Measurements from ENCODE around the gene KLF2.
"Not testable (repeated sequence)": the region's sequence is repeated elsewhere in the genome, so short reads cannot be mapped to it uniquely, and the experiment has no call there.

KLF2 gene

GRCh38 chr19:16324384-16325160 lies at the start of gene KLF2:
KLF2 (plus strand) TSS chr19:16324826; CDS start chr19:16324924, 98 bp downstream.
- peak within 1 kb of the TSS; percentile 38 for H3K4me3 ChIP-seq (ENCODE audit: control insufficient read depth, low read depth, low read length)
- DNase-seq (ENCODE audit: low read depth): peak; percentile 81
- TF ChIP-seq, protein P1, sequence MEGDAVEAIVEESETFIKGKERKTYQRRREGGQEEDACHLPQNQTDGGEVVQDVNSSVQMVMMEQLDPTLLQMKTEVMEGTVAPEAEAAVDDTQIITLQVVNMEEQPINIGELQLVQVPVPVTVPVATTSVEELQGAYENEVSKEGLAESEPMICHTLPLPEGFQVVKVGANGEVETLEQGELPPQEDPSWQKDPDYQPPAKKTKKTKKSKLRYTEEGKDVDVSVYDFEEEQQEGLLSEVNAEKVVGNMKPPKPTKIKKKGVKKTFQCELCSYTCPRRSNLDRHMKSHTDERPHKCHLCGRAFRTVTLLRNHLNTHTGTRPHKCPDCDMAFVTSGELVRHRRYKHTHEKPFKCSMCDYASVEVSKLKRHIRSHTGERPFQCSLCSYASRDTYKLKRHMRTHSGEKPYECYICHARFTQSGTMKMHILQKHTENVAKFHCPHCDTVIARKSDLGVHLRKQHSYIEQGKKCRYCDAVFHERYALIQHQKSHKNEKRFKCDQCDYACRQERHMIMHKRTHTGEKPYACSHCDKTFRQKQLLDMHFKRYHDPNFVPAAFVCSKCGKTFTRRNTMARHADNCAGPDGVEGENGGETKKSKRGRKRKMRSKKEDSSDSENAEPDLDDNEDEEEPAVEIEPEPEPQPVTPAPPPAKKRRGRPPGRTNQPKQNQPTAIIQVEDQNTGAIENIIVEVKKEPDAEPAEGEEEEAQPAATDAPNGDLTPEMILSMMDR (conservative IDR thresholded peaks at IDR 0.05; ENCODE audit: control insufficient read depth, insufficient read depth, low read depth, low read length): no peak

DNA sequence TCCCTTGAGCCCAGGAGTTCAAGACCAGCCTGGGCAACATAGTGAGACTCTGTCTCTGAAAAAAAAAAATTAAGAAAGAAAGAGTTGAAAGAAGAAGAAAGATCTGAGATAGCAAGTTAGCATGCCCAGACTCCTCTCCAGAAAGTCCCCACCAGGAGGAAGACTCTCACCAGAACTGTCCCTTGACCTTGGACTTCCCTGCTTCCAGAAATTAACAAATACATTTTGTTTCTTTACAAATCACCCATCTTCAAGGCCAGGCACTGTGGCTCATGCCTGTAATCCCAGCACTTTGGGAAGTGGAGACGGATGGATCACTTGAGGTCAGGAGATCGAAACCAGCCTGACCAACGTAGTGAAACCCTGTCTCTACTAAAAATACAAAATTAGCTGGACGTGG lies 44.3 kb upstream of the KLF2 start:
- DNase-seq (ENCODE audit: low read depth): no peak
- TF ChIP-seq, protein P1 (conservative IDR thresholded peaks at IDR 0.05; ENCODE audit: control insufficient read depth, insufficient read depth, low read depth, low read length): no peak
- no peak overlapping the region for H3K4me3 ChIP-seq (ENCODE audit: control insufficient read depth, low read depth, low read length)

DNA sequence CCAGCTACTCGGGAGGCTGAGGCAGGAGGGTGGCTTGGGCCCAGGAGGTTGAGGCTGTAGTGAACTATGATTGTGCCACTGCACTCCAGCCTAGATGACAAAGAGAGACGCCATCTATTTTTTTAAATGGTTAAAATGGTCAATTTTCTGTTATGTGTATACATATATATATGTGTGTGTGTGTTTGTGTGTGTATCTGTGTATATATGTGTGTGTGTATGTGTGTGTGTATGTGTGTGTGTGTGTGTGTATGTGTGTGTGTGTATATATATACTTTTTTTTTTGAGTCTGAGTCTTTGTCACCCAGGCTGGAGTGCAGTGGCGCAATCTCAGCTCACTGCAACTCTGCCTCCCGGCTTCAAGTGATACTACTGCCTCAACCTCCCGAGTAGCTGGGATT lies 42.9 kb upstream of the KLF2 start:
- TF ChIP-seq, protein P1 (conservative IDR thresholded peaks at IDR 0.05; ENCODE audit: control insufficient read depth, insufficient read depth, low read depth, low read length): no peak
- no peak for DNase-seq (ENCODE audit: low read depth)
- no peak overlapping the region for H3K4me3 ChIP-seq (ENCODE audit: control insufficient read depth, low read depth, low read length)

DNA sequence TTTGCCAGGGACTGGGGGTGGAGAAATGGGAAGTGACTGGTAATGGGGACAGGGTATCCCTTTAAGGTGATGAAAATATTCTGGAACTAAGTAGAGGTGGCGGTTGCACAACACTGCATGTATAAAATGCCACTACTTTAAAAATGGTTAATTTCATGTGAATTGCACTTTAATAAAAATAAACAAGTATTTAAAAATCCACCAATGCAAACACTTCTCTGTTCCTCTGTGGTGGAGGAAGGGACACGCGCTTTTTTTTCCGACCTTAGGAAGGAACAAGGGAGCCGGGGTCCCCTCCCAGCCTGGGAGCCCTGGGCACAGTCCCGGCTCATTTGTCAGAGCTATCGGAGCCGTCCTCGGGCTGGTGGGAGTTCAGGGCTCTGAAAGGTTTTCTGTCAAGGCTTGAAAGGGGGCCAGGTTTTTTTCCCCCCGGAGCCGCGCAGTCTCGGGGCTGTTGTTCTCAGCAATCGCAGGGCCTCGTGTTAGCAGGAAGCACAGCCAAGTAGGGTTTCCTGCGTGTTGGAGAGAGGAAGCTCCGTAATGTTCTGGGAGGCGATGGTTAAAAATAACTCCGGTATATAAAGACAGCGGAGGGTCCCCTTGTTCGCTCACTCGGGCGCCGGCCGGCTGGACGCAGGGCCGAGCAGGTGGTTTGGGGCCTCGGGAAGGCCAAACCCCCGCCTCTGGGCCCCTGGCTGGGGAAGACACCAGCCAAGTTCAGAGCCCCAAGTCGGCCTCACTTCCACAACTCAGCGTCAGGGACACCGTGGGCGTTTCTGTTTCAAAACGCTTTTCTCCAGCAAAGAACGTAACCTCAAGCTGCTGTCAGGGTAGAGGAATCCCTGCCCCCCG lies 41.2 kb upstream of the KLF2 start:
- peak overlapping the region; percentile 19 for H3K4me3 ChIP-seq (ENCODE audit: control insufficient read depth, low read depth, low read length)
- DNase-seq (ENCODE audit: low read depth): peak; percentile 79
- TF ChIP-seq, protein P1 (conservative IDR thresholded peaks at IDR 0.05; ENCODE audit: control insufficient read depth, insufficient read depth, low read depth, low read length): no peak

- DNase-seq (ENCODE audit: low read depth): no peak
- no peak overlapping the region for H3K4me3 ChIP-seq (ENCODE audit: control insufficient read depth, low read depth, low read length)
- TF ChIP-seq, protein P1 (conservative IDR thresholded peaks at IDR 0.05; ENCODE audit: control insufficient read depth, insufficient read depth, low read depth, low read length): no peak
These were observed 40.1 kb upstream of the KLF2 start for GRCh38 chr19:16284505-16284904.

DNA sequence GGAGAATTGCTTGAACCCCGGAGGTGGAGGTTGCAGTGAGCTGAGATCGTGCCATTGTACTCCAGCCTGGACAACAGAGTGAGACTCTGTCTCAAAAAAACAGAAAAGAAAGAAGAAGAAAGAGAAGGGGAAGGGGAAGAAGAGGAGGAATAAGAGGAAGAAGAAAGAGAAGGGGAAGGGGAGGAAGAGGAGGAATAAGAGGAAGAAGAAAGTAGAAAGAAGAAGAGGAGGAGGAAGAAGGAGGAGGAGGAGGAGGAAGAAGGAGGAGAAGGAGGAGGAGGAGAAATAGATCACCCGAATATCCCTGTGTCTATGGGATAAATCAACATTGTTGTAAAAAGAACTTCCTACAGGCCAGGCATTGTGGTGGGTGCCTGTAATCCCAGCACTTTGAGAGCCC lies 39.5 kb upstream of the KLF2 start:
- not testable (repeated sequence) for DNase-seq (ENCODE audit: low read depth); H3K4me3 ChIP-seq (ENCODE audit: control insufficient read depth, low read depth, low read length)
